ENCODE measurements around the gene PGAP1.
"Not testable (repeated sequence)": the region's sequence is repeated elsewhere in the genome, so short reads cannot be mapped to it uniquely, and the experiment has no call there.

The PGAP1 gene

DNA sequence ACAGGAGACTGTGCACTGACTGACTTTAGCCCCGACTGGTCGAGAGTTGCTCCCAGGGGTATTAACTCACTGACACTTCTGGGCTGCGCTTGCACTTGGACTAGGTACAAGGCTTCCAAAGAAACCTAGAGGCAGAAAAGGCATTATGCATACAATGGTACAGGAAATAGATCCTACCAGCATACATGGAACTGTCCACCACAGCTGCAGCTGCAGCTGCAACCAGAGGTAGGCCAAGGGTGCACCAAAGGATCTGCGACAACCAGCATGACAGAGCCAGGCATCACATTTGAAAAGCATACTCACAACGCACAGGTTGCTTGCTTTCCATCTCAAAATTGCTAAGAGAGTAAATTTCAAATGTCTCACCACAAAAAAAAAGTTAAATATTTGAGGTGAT, 22.6 kb upstream of the PGAP1 start:
- no peak for DNase-seq

- DNase-seq = no peak
Measured at GRCh38 chr2:196944570-196944969, 18.1 kb upstream of the PGAP1 start.

DNA sequence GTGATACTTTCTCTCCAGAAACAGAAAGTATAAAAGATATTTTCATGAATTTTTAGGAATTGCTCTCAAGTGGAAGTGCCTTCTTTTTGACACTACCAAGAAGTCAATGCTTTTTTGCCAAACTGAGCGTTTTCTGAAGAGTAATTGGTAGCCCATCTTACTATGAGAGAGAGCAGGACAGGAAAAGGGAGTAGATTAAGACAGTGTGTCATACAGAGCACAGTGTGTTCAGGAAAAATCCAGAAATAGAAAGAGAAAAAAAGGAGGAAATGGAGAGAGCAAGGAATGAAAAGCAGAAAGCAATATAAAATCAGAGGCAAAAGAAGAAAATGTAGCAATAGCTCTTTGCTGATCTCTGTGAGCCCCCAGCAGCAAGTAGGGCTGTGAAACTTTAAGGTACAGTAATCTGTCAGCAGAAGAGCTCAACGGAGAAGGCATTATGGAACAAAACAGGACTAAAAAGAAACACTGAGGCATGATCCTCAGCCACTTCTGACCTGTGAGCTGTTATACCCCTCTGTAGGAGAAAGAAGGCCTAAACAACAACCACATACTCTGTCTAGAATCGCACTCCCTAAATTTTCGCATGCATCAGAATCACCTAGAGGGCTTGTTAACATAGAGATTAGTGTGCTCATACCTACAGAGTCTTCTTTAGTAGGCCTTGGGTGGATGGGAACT, 15.0 kb upstream of the PGAP1 start:
- DNase-seq = no peak

GRCh38 chr2:196939371-196939770, 12.9 kb upstream of the PGAP1 start:
- no peak for DNase-seq

DNA sequence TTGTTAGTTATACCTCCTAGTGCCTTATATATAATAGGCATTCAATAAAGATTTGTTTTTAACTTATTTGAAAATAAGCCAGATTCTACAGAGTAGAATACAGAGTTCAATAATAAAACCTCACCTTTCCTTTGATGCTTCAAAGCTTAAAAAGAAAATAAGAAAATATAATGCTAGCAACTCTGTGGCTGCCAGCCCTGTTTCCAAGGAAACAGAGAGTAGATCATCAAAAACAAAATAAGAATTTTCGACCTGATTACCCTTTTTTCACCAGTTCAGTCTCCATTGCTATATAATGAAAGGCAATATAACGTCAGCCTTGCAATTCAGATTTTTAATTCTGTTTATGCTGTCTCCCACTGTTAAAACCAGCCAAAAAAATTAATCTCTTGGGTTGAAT, 8.9 kb upstream of the PGAP1 start:
- no peak for DNase-seq

- no peak for DNase-seq
Measured at GRCh38 chr2:196934672-196935071, 8.2 kb upstream of the PGAP1 start.

- no peak for DNase-seq
Measured at GRCh38 chr2:196931555-196931954, 5.0 kb upstream of the PGAP1 start.

DNA sequence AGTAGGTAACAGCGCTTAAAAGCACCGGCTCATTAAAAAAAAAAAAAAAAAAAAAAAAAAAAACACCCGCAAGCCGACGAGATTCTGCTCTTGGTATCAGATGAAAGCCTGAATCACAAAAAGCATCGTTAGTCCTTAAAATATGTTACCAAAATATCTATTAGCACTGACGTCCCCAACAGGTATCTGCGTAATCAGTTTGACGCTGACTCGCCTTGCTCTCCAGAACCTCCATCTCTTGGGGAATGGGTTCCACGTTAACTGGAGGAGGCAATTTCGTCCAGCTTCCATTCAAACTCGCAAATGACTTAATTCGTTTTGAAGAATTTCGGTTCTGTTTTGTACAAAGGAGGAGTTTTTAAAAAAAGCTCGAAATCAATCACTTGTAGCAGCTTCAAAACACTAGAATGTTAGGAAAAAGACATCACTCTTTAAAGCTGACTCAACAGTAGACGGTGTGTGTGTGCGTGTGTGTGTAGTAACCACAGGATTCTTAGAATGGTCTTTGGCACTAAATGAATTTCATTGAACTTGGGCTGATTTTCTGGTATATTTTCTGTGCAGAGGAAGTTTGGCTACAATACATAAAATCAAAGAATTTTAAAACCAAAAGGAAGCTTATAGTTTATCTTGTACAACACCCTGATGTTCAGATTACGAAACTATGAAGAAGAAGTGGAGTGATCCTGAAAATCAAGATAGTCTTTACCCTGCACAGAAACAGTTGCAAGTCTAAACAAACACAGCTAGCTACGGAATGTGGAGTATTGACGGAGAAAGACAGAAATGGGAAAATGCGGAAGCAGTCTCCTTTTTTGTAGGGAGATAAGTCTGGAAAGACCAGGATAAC, 1.1 kb upstream of the PGAP1 start:
- peak; percentile 41 for DNase-seq

- peak; percentile 38 for DNase-seq
Measured at GRCh38 chr2:196925768-196926561, 542 bp downstream of the PGAP1 start.

DNA sequence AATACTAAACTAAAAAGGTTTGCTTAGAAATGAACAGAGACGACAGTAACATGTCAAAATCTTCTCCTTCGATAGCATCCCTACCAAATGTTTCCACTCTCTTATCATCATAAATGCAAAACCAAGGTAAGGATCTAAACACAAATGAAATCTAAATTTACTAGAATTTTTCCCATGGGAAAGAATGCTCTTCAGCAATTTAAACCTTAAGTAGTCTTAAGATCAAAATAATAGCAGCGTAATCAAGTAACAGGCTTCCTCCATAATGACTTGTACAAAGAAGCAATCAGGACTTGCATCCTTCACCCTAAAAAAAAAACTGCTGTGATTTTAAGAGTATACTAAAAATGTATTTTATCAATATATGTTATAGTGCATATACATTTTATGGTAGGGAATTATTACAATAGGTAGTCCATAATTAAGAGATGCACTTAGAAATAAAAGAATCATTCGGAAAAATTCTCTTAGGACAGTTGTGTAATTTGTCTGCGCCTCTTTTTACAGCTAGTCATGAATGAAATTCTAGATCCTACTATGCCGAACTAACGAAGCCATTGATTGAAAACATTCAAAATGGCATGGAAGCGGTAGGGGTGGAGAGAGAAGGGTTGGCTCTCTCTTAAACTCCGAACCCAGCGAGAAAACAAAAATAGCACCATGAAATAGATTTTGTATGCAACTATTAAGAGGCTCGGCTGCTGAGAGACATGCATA, 1.3 kb downstream of the PGAP1 start:
- peak; percentile 2 for DNase-seq

GRCh38 chr2:196924051-196924450, 2.5 kb downstream of the PGAP1 start:
- DNase-seq = no peak

GRCh38 chr2:196918927-196919326, 7.6 kb downstream of the PGAP1 start:
- no peak for DNase-seq

DNA sequence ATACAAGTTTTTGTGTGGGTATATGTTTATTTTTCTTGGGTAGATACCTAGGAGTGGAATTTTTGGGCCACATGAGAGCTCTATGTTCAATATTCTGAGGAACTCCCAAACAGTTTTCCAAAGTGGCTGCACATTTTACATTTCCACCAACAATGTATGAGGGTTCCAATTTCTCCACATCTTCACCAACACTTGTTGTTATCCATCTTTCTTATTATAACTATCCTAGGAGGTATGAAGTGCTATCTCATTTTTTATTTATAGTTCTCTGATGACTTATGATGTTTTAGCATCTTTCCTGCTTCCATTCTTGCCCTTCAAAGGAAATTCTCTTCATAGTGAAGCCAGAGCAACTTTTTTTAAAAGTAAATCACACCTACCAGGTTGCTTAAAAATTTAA, 8.7 kb downstream of the PGAP1 start:
- DNase-seq = no peak

DNA sequence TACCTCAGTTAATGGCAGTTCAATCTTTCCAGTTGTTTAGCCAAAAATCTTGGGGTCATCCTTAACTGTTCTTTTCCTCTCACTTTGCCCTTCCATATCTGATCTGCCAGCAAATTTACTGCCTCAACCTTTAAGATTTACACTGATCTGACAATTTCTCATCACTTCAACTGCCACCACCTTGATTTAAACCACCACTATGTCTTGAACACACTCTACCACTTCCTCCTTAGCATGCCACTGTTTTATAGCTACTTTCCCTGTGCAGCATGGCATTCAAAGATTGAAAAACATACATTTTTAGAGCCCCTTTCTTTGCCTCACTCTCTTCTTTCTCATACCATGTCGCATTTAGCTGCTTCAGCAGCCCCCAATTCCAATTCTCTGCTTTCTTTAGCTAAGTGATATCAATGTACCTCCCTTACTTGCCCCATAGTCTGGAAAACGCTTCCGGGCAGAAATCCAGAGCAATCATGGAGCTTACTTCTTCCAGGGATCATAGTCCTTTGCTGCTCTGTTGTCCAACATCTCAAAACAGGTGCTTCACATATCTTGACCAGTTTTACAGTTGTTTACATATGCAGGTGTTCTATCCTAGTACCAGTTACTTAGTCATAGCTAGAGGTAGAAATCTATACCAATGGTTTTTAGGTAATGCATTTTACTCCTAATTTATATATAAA, 10.9 kb downstream of the PGAP1 start:
- no peak for DNase-seq

DNA sequence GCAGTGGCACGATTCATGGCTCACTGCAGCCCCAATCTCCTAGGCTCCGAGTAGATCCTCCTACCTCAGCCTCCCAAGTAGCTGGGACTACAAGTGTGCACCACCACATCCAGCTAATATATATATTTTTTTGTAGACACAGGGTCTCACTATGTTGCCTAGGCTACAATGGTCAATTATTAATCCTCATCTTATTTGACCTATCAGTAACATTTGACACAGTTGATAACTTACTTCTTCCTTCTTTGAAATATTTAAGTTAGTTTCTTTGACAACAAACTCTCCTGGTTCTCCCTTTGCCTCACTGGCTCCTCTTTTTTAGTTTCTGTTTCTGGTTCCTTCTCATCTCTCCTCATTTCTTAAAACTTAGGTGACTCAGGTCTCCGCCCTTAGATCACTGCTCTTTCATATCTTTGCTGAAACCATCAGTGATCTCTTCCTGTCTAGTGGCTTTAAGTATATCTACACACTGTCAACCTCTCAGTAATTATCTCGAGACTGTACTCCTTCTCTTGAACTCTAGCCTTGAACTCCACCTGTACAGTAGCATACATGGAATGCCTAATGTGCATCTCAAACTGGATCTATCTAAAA, 11.5 kb downstream of the PGAP1 start:
- DNase-seq = no peak

GRCh38 chr2:196913691-196914090, 12.8 kb downstream of the PGAP1 start:
- DNase-seq = no peak

DNA sequence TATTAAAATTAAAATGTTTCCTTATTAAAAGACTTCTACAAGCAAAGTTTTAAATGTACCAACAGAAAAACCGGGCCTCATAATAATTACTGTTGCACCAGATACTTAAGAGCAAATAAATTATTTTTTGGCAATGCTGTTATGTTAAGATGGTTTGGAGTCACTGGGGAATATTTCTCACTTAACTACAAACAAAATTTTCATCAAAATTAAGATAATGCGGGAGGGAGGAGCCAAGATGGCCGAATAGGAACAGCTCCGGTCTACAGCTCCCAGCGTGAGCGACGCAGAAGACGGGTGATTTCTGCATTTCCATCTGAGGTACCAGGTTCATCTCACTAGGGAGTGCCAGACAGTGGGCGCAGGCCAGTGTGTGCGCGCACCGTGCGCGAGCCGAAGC, 21.1 kb downstream of the PGAP1 start:
- not testable (repeated sequence) for DNase-seq

GRCh38 chr2:196902828-196903227, 23.7 kb downstream of the PGAP1 start:
- DNase-seq = no peak

DNA sequence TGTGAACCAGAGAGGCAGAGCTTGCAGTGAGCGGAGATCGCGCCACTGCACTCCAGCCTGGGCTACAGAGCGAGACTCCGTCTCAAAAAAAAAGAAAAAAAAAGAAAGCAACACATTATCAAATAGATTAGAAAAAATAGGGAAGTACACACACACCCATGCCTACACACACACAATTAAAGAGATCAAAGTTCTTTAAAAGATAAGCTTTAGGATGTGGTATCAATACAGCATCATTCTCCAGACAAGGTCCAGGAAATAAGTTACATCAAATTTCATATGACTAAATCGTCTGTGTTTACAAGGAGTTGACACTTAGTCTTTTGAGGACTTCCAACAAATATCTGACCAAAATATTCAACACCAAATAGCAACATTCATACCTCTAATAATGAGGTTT, 25.7 kb downstream of the PGAP1 start:
- DNase-seq = no peak

- no peak for DNase-seq
Measured at GRCh38 chr2:196899976-196900375, 26.5 kb downstream of the PGAP1 start.

- DNase-seq = no peak
Measured at GRCh38 chr2:196891136-196891535, 35.4 kb downstream of the PGAP1 start.

GRCh38 chr2:196887431-196887830, 39.1 kb downstream of the PGAP1 start:
- DNase-seq = no peak

Data from NCI-H1436 (cell line).